Astrocyte (in vitro differentiated cells and primary cell): ENCODE results near the gene PRKCB. TPM values are rescaled to one million over a fixed set of nuclear protein-coding genes. Genes with fewer than 3 reads are reported as not detected.

Experiments used
- DNase-seq: peaks from one replicate; pipeline ENCODE4 v3.0.0-alpha.2; 2010; ENCODE audit warnings: low read depth
- FAIRE-seq: peaks from 2 replicates; lab custom pipeline; 2011; peaks lifted over from hg19 to GRCh38; lab: Jason Lieb, UNC
- H2AFZ ChIP-seq: 2 replicates; pipeline ENCODE4 v1.6.0; 2012; ENCODE audit warnings: low read depth, low read length, inconsistent platforms
- H3K27ac ChIP-seq: 2 replicates; pipeline ENCODE4 v1.5.1; 2011; ENCODE audit warnings: low read depth, low read length, inconsistent platforms
- H3K27me3 ChIP-seq: 2 replicates; pipeline ENCODE4 v1.6.0; 2011; ENCODE audit warnings: low read length, inconsistent platforms; ENCODE audit not compliant: insufficient read depth
- H3K36me3 ChIP-seq: 2 replicates; pipeline ENCODE4 v1.5.1; 2011; ENCODE audit warnings: low read length, inconsistent platforms; ENCODE audit not compliant: insufficient read depth
- H3K4me1 ChIP-seq: 2 replicates; pipeline ENCODE4 v1.5.1; 2011; ENCODE audit warnings: low read length, inconsistent platforms; ENCODE audit not compliant: insufficient read depth
- H3K4me2 ChIP-seq: 2 replicates; pipeline ENCODE4 v1.6.0; 2012; ENCODE audit warnings: low read length, inconsistent platforms
- H3K4me3 ChIP-seq: 2 replicates; pipeline ENCODE4 v1.5.1; 2011; ENCODE audit warnings: low read depth, mild to moderate bottlenecking, low read length, inconsistent platforms; ENCODE audit not compliant: insufficient read depth
- H3K79me2 ChIP-seq: 2 replicates; pipeline ENCODE4 v1.6.0; 2012; ENCODE audit warnings: mild to moderate bottlenecking, low read length, inconsistent platforms; ENCODE audit not compliant: insufficient read depth
- H3K9ac ChIP-seq: 2 replicates; pipeline ENCODE4 v1.6.0; 2012; ENCODE audit warnings: mild to moderate bottlenecking, low read length, inconsistent platforms
- H3K9me3 ChIP-seq: 2 replicates; pipeline ENCODE4 v1.5.1; 2012; ENCODE audit warnings: low read depth, mild to moderate bottlenecking, low read length, inconsistent platforms; ENCODE audit not compliant: insufficient read depth
- H4K20me1 ChIP-seq: 2 replicates; pipeline ENCODE4 v1.6.0; 2012; ENCODE audit warnings: low read length, inconsistent platforms; ENCODE audit not compliant: insufficient read depth
- H3K27ac Mint-ChIP-seq: one replicate; pipeline ENCODE4 v1.8.0; 2021; ENCODE audit warnings: mild to moderate bottlenecking, mixed read lengths; ENCODE audit not compliant: unreplicated experiment
- H3K27me3 Mint-ChIP-seq: one replicate; pipeline ENCODE4 v1.8.0; 2021; ENCODE audit warnings: low read depth, mixed read lengths; ENCODE audit not compliant: unreplicated experiment
- H3K36me3 Mint-ChIP-seq: one replicate; pipeline ENCODE4 v1.8.0; 2021; ENCODE audit warnings: low read depth, mixed read lengths; ENCODE audit not compliant: unreplicated experiment
- H3K4me1 Mint-ChIP-seq: one replicate; pipeline ENCODE4 v1.8.0; 2021; ENCODE audit warnings: low read depth, mixed read lengths; ENCODE audit not compliant: unreplicated experiment
- H3K4me3 Mint-ChIP-seq: one replicate; pipeline ENCODE4 v1.8.0; 2021; ENCODE audit warnings: mild to moderate bottlenecking, moderate library complexity, mixed read lengths; ENCODE audit not compliant: unreplicated experiment
- H3K9me3 Mint-ChIP-seq: one replicate; pipeline ENCODE4 v1.8.0; 2021; ENCODE audit warnings: mild to moderate bottlenecking, mixed read lengths; ENCODE audit not compliant: unreplicated experiment
- EZH2 ChIP-seq: IDR thresholded peaks from 2 replicates; pipeline ENCODE4 v1.6.1; 2012; ENCODE audit warnings: mild to moderate bottlenecking, low read length, inconsistent platforms; ENCODE audit not compliant: insufficient read depth
- total RNA-seq: library from RNA; stranded (reverse); gene quantifications from 2 replicates; pipeline ENCODE4 v1.2.1, GENCODE V29; 2021
- TF ChIP-seq, protein P1 (sequence below): IDR thresholded peaks from 2 replicates; pipeline ENCODE4 v1.5.1; 2011; ENCODE audit warnings: low read depth, mild to moderate bottlenecking, inconsistent platforms, low read length, moderate library complexity; ENCODE audit not compliant: insufficient read depth

PRKCB gene
- total RNA-seq, 1 donor from 2014 or later: 2.5 TPM

- DNase-seq (no peak), FAIRE-seq (no peak)
- Mint-ChIP-seq H3K4me3 (no peak overlapping the region), H3K4me1 (peaks cover 4% of the 10 kb centered on the region), H3K36me3 (no peaks in the 10 kb centered on the region), H3K27me3 (peaks cover 12% of the 10 kb centered on the region), H3K27ac (no peak overlapping the region), H3K9me3 (no peaks in the 10 kb centered on the region)
- Histone ChIP-seq H4K20me1 (no peaks in the 10 kb centered on the region), H2AFZ (no peak overlapping the region), H3K27me3 (no peaks in the 10 kb centered on the region), H3K4me1 (no peaks in the 10 kb centered on the region), H3K9me3 (no peaks in the 10 kb centered on the region), H3K36me3 (no peaks in the 10 kb centered on the region), H3K79me2 (no peaks in the 10 kb centered on the region), H3K4me2 (no peak overlapping the region), H3K4me3 (no peak overlapping the region), H3K27ac (no peak overlapping the region), H3K9ac (no peak overlapping the region)
- TF ChIP-seq EZH2: no peak
- TF ChIP-seq, protein P1, sequence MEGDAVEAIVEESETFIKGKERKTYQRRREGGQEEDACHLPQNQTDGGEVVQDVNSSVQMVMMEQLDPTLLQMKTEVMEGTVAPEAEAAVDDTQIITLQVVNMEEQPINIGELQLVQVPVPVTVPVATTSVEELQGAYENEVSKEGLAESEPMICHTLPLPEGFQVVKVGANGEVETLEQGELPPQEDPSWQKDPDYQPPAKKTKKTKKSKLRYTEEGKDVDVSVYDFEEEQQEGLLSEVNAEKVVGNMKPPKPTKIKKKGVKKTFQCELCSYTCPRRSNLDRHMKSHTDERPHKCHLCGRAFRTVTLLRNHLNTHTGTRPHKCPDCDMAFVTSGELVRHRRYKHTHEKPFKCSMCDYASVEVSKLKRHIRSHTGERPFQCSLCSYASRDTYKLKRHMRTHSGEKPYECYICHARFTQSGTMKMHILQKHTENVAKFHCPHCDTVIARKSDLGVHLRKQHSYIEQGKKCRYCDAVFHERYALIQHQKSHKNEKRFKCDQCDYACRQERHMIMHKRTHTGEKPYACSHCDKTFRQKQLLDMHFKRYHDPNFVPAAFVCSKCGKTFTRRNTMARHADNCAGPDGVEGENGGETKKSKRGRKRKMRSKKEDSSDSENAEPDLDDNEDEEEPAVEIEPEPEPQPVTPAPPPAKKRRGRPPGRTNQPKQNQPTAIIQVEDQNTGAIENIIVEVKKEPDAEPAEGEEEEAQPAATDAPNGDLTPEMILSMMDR: no peak
Observed at GRCh38 chr16:24203675-24204074, 367.9 kb downstream of the PRKCB start.

DNA sequence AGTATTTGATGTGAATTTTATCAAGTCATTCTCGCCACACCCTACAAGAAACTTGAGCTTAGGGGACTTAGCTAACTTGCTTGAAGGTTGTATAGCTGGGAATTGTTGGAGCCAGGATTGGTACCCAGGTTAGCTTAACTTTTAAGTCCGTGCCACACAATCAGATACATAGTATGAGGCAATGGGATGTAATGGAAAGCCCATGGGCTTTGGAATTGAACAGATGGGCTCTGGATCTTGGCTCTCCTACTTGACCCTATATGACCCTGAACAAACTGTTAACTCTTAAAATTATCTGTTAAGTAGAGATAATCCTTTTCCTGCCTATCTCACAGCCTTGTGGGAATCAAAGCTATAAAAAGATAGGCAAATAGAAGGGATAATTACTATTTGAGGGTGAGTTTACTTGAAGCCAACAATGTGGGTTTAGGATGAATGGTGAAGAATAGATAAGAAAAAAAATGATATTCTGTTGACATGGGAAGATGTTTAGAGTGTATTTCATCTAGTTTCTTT, 368.4 kb downstream of the PRKCB start:
- peaks cover 2% of the 10 kb centered on the region for H3K4me1 Mint-ChIP-seq
- Histone ChIP-seq H3K9me3 (no peaks in the 10 kb centered on the region), H2AFZ (no peak overlapping the region), H3K27ac (no peak overlapping the region), H3K36me3 (no peaks in the 10 kb centered on the region), H3K9ac (no peak overlapping the region), H3K4me2 (no peak overlapping the region), H3K27me3 (no peaks in the 10 kb centered on the region), H4K20me1 (no peaks in the 10 kb centered on the region), H3K79me2 (no peaks in the 10 kb centered on the region), H3K4me3 (no peak overlapping the region), H3K4me1 (no peaks in the 10 kb centered on the region)
- no peaks in the 10 kb centered on the region for H3K9me3 Mint-ChIP-seq
- H3K4me3 Mint-ChIP-seq: no peak overlapping the region
- FAIRE-seq: no peak
- no peaks in the 10 kb centered on the region for H3K36me3 Mint-ChIP-seq
- no peak for DNase-seq
- TF ChIP-seq EZH2: no peak
- TF ChIP-seq, protein P1: no peak
- peaks cover 16% of the 10 kb centered on the region for H3K27me3 Mint-ChIP-seq
- no peak overlapping the region for H3K27ac Mint-ChIP-seq

DNA sequence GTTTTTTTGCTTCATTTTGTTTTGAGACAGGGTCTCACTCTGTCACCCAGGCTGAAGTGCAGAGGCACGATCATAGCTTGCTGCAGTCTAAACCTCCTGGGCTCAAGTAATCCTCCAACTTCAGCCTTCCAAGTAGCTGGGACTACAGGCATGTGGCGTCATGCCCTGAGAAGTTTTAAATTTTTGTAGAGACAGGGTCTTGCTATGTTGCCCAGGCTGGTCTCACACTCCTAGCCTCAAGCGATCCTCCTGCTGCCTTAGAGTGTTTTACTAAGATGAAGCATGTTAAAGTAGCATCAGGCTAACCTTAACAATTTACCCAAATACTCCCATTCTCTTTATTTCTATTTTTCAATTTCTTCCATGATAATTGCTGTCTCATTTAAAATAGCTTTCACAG, 371.1 kb downstream of the PRKCB start:
- Histone ChIP-seq H3K4me2 (no peak overlapping the region), H3K27me3 (no peaks in the 10 kb centered on the region), H3K4me3 (no peak overlapping the region), H3K79me2 (no peaks in the 10 kb centered on the region), H3K36me3 (no peaks in the 10 kb centered on the region), H3K27ac (no peak overlapping the region), H3K4me1 (no peaks in the 10 kb centered on the region), H3K9ac (no peak overlapping the region), H4K20me1 (no peaks in the 10 kb centered on the region), H3K9me3 (no peaks in the 10 kb centered on the region), H2AFZ (no peak overlapping the region)
- Mint-ChIP-seq H3K4me3 (no peak overlapping the region), H3K4me1 (no peaks in the 10 kb centered on the region), H3K36me3 (no peaks in the 10 kb centered on the region), H3K9me3 (no peaks in the 10 kb centered on the region), H3K27me3 (peaks cover 25% of the 10 kb centered on the region), H3K27ac (no peak overlapping the region)
- TF ChIP-seq, protein P1: no peak
- no peak for TF ChIP-seq EZH2
- DNase-seq: no peak
- FAIRE-seq: no peak
